ENCODE measurements around the gene PIGK. TPM values are rescaled to one million over a fixed set of nuclear protein-coding genes. Genes with fewer than 3 reads are reported as not detected.
"Not testable (repeated sequence)": the region's sequence is repeated elsewhere in the genome, so short reads cannot be mapped to it uniquely, and the experiment has no call there.

PIGK gene
- total RNA-seq, 2 experiments from 2014 or later = 8.6 to 17.4 TPM

DNA sequence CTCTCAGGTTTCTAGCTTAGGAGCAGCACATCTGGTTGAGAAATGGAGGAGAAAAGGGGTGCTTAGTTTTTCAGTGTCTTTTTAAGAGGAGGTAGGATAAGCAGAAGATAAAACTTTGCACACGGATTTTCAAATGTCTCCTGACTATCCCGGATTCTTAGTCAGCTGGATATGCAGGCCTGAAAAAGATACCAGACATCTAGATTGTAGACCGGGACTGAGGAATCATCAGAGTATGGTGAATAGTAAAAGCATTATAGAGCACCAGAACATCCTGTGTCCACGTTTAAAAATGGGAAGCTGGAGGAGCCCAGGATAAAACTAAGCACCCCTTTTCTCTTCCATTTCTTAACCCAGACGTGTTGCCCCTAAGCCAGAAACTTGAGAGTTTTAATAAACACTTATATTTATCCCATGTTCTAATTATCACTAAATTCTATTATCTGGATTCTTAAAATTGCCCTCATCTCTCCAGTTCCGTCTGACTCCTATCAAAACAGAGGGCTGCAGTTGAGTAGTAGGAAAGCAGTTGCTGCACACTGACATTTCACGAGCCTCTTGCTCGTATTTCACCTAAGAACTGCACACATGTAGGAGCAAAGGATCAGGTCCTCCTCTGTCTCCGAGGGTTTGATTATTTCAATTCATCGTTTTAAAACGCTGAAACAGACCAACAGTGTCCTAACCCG lies 609 bp downstream of the PIGK start:
- intact Hi-C loops (cut with micrococcal nuclease; ENCODE audit: unreplicated experiment) = loop anchor here (5.0 kb wide), 2 partner anchors 194 to 464 kb away; partner anchors contain the start of gene ZZZ3
- no peaks in the 10 kb centered on the region for H4K20me1 ChIP-seq (ENCODE audit: insufficient read depth, low read length)
- BruUV-seq (replicated peaks) = TSS peak; percentile 85
- H3K9me2 ChIP-seq (ENCODE audit: insufficient read depth, low read length) = no peaks in the 10 kb centered on the region
- H3K4me1 ChIP-seq (ENCODE audit: insufficient read depth, low read length, poor library complexity, severe bottlenecking) = peaks cover 7% of the 10 kb centered on the region
- CTCF ChIA-PET (ENCODE audit: unreplicated experiment) = no interaction called here
- no peak for TF ChIP-seq EZH2phosphoT487 (IDR thresholded peaks at IDR 0.05; ENCODE audit: borderline replicate concordance, low read depth, low read length)
- TF ChIP-seq, protein P1, sequence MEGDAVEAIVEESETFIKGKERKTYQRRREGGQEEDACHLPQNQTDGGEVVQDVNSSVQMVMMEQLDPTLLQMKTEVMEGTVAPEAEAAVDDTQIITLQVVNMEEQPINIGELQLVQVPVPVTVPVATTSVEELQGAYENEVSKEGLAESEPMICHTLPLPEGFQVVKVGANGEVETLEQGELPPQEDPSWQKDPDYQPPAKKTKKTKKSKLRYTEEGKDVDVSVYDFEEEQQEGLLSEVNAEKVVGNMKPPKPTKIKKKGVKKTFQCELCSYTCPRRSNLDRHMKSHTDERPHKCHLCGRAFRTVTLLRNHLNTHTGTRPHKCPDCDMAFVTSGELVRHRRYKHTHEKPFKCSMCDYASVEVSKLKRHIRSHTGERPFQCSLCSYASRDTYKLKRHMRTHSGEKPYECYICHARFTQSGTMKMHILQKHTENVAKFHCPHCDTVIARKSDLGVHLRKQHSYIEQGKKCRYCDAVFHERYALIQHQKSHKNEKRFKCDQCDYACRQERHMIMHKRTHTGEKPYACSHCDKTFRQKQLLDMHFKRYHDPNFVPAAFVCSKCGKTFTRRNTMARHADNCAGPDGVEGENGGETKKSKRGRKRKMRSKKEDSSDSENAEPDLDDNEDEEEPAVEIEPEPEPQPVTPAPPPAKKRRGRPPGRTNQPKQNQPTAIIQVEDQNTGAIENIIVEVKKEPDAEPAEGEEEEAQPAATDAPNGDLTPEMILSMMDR (conservative IDR thresholded peaks at IDR 0.05; ENCODE audit: low read length) = no peak
- peak overlapping the region; percentile 95 for H3K4me3 ChIP-seq (ENCODE audit: low read depth, low read length, poor library complexity, severe bottlenecking)
- peak overlapping the region; percentile 99 for H2AFZ ChIP-seq (ENCODE audit: low read length)
- peaks cover 8% of the 10 kb centered on the region; the same call in 1 of the 2 replicates for H3K9me3 ChIP-seq (ENCODE audit: low read length)
- peaks cover 6% of the 10 kb centered on the region; the same call in 1 of the 2 replicates for H3K36me3 ChIP-seq (ENCODE audit: insufficient read depth, low read length)
- H3K4me2 ChIP-seq (ENCODE audit: low read length) = peak overlapping the region; percentile 80
- peak overlapping the region; percentile 57 for H3K27ac ChIP-seq (ENCODE audit: low read depth, low read length, poor library complexity, severe bottlenecking)
- POLR2A ChIA-PET = interaction anchor here (0.7 to 1.4 kb wide), 4 partner anchors 17 to 229 kb away, joined by 3 to 7 read pairs (median 5); no protein-coding TSS in a partner anchor
- DNase-seq (ENCODE audit: low spot score) = no peak
- peaks cover 24% of the 10 kb centered on the region; the same call in 1 of the 2 replicates for H3K79me2 ChIP-seq (ENCODE audit: insufficient read depth, low read depth, low read length)

DNA sequence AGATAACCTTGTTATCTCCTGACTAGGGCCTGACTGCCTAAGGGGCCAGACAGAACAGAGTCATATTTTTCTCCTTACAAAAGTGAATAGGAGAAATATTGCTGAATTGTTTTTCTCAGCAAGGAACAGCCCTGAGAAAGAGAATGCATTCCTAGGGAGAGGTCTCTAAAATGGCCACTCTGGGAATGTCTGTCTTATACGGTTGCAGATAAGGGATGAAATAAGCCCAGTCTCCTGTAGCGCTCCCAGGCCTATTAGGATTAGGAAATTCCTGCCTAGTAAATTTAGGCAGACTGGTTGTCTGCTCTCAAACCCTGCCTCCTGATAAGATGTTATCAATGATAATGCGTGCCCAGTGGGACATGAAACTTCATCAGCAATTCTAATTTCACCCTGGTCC lies 15.2 kb downstream of the PIGK start:
- not testable (repeated sequence) for H3K9me3 ChIP-seq (ENCODE audit: low read length); BruUV-seq (replicated peaks)
- POLR2A ChIA-PET = interaction anchor here (0.7 kb wide), 1 partner anchor 62 kb away, joined by 3 read pairs; no protein-coding TSS in a partner anchor

GRCh38 chr1:77202751-77203150 lies 16.5 kb downstream of the PIGK start:
- Histone ChIP-seq H3K27ac (ENCODE audit: low read depth, low read length, poor library complexity, severe bottlenecking) (no peak overlapping the region), H3K9me3 (ENCODE audit: low read length) (0 out of 2 replicates have a peak, but pooled peaks cover 8% of the 10 kb centered on the region), H3K4me3 (ENCODE audit: low read depth, low read length, poor library complexity, severe bottlenecking) (no peak overlapping the region), H2AFZ (ENCODE audit: low read length) (no peak overlapping the region), H3K4me1 (ENCODE audit: insufficient read depth, low read length, poor library complexity, severe bottlenecking) (no peaks in the 10 kb centered on the region), H3K36me3 (ENCODE audit: insufficient read depth, low read length) (no peaks in the 10 kb centered on the region), H3K79me2 (ENCODE audit: insufficient read depth, low read depth, low read length) (no peaks in the 10 kb centered on the region), H3K9me2 (ENCODE audit: insufficient read depth, low read length) (no peaks in the 10 kb centered on the region), H3K4me2 (ENCODE audit: low read length) (no peak overlapping the region), H4K20me1 (ENCODE audit: insufficient read depth, low read length) (no peaks in the 10 kb centered on the region)
- DNase-seq (ENCODE audit: low spot score) = no peak
- CTCF ChIA-PET (ENCODE audit: unreplicated experiment) = no interaction called here
- intact Hi-C loops (cut with micrococcal nuclease; ENCODE audit: unreplicated experiment) = no loop called here
- TF ChIP-seq, protein P1 (conservative IDR thresholded peaks at IDR 0.05; ENCODE audit: low read length) = no peak
- TF ChIP-seq EZH2phosphoT487 (IDR thresholded peaks at IDR 0.05; ENCODE audit: borderline replicate concordance, low read depth, low read length) = no peak
- no TSS peak for BruUV-seq (replicated peaks)
- POLR2A ChIA-PET = interaction anchor here (0.6 kb wide), 1 partner anchor 1079 kb away, joined by 3 read pairs; no protein-coding TSS in a partner anchor

More for the DNA sequence above, 15.2 kb downstream of the PIGK start:
- H3K4me1 ChIP-seq (ENCODE audit: insufficient read depth, low read length, poor library complexity, severe bottlenecking); H3K4me2 ChIP-seq (ENCODE audit: low read length); H3K4me3 ChIP-seq (ENCODE audit: low read depth, low read length, poor library complexity, severe bottlenecking); DNase-seq (ENCODE audit: low spot score); H3K79me2 ChIP-seq (ENCODE audit: insufficient read depth, low read depth, low read length); intact Hi-C loops (cut with micrococcal nuclease; ENCODE audit: unreplicated experiment); H4K20me1 ChIP-seq (ENCODE audit: insufficient read depth, low read length); H2AFZ ChIP-seq (ENCODE audit: low read length); H3K36me3 ChIP-seq (ENCODE audit: insufficient read depth, low read length); H3K9me2 ChIP-seq (ENCODE audit: insufficient read depth, low read length); H3K27ac ChIP-seq (ENCODE audit: low read depth, low read length, poor library complexity, severe bottlenecking); CTCF ChIA-PET (ENCODE audit: unreplicated experiment): not testable (repeated sequence)
